GM19397 (cell line): ENCODE results near the gene SLAMF1.
"Not testable (repeated sequence)": the region's sequence is repeated elsewhere in the genome, so short reads cannot be mapped to it uniquely, and the experiment has no call there.

Experiments
- ATAC-seq: cut with Tn5 transposase; IDR thresholded peaks from one replicate; pipeline ENCODE4 v1.9.1; 2021; ENCODE audit warnings: mild to moderate bottlenecking, moderate library complexity; ENCODE audit not compliant: unreplicated experiment

Gene SLAMF1

DNA sequence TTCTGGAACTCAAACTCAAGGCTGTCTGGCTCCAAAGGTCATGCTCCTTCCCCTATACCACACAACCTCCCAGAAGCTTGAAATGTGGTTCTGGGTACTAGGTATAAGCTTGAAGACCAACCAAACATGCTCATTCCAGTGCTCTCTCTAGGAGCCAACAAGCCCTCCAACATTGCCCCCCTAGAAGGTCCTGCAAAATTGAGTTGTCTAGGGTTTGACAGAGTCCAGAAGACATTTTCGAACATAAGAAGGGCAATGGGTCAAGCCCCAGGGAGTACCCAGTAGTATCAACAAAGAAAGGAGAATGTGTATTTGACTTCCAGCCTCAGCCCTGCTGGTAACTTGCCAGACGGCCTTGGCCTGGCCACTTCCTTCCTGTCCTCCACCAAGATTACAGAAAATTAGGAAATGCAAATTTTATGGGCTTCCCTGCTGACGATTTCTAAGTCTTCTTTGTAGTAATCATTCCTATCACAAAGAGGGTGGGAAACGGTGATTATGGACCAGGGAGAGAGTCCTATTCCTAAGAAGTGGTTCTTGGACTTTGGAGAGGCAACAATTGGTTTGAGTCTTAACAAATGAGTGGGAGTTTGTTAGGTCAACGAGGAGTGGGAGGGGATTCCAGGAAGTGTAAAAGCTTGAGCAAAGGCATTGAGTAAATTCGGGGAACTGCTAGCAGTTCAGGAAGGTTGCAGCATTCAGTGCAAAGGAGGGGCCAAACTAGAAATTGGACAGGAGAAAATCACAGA is 18.7 kb upstream of the SLAMF1 start:
- no peak for ATAC-seq

DNA sequence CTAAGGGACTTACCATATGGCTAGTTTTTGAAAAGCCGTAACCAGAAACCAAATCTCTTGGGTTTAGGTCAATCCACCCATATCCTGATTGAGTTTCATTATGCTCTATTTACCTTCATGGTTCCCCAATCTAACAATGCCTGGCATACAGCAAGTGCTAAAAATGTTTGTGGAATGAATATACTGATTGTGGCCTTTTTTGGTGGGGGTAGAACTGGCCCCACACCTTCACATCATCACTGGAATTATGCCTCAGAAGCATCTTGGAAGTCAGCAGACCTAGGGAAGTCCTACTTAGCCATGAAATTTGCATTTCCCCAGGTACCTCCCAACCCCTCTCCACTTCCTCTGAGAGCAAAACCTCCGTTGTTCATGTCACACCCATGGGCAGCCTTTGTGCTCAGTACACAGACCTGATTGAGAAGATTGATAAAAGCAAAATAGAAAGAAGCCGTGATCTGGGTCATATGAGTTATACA is 17.8 kb upstream of the SLAMF1 start:
- peak; percentile 68 for ATAC-seq

DNA sequence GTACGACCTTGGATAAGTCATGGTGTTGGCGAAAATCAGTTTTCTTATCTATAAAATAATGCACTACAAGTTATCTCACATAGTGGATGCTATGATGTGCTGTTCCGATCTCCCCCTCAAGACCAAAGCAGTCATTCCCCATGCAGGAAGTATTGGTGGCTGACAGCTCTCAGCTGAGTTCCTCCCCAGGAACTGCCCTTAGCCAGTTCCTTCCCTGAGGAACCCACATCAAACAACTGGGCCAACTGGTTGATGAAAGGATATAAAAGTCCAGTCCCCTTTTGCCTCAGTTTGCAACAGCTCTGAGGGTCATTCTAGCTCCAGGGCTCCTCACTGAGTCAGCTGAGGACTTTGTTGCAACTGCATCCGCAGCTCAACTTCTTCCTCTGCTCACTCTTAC is 16.1 kb upstream of the SLAMF1 start:
- no peak for ATAC-seq

DNA sequence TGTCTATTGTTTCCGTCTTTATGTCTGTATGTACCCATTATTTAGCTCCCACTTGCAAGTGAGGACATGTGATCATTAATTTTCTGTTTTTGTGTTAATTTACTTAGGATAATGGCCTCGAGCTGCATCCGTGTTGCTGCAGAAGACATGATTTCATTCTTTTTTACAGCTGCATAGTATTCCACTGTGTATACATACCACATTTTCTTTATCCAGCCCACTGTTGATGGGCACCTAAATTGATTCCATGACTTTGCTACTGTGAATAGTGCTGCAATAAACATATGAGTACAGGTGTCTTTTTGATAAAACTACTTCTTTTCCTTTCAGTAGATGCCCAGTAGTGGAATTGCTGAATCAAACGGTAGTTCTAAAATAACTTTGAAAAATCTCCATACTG is 12.7 kb upstream of the SLAMF1 start:
- no peak for ATAC-seq

DNA sequence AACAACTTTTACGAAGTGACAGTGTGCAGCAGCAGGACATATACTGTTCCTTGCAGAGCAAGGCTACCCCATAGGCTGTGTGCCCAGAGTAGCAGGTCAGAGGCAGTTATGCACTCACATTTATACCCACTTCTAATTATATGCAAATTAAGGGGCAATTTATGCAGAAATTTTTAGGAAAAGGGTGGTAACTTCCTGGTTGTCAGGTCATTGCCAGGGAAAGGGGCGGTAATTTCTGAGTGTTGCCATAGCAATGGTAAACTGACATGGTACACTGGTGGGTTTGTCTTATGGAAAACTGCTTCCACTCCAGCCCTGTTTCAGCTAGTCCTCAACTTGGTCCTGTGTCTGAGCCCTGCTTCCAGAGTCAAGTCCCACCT is 12.0 kb upstream of the SLAMF1 start:
- ATAC-seq = no peak

DNA sequence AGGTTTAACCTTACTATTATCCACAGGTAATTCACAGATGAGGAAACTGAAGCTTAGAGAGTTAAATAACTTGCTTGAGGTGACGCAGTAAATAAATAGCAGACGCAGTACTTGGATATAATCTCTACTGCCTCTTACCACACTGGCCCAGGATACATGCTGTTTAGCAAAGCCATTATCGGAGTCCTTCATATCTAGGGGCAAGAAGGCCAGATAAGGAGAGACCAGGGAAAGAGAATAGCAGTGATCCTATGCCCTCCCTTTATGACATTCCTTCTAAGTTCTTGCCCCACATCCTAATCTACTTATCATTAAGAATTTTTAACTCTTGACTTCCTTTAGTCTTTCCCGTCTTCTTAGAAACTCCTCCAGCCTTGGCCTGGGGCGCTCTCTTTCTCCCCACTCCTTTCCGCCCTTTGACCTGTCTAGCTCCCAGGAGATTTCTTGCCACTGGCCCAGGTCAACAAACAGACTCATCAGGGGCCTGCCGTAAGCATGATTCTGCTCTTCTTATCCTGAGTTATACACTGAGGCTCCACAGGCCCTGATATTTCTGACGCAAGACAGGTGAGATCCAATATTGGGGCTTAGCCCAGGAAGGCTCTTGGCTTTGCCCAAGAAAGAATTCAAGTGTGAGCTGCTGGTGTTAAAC is 11.4 kb upstream of the SLAMF1 start:
- no peak for ATAC-seq

DNA sequence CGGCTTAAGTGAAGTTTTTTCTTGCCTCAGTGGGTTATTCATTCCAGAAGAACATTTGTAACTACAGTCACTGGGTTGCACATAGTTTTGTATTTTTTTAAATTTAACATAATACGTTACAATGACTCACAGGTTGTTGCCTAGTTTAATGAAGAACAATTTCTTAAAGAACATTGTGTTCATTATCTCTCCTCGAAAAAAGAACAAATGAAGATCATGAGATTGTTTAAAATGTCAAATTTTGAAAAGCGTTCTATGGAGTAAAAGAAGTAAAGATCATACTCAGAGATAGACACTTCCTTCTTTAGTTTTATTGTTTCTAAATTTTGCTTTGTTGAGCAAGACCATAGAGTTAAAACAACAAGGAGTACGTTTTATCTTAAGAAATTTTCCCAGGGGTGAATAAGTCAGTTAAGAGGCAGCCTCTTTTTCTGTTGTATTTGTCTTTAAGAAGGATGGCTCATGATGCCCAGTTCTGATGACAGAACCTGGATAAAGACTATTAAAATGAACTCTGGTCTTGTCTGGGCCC is 10.5 kb upstream of the SLAMF1 start:
- ATAC-seq = no peak

DNA sequence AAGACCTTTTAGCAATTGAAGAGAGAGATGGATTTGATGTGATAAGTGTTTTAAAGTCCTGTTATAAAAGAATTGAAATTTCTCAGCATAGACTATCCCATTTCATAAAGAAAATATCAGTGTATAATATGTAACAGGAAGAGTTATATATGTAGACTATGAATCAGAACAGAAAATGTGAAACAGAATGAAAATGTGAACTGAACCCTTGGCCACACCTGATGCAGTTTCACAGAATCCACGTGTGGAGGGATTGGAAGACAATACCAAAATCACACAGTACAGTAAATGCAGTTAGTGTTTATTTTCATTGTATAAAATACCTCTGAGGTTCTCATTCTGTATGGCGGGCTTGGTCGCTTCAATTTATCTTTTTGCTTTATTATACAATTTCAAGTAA is 9.9 kb upstream of the SLAMF1 start:
- ATAC-seq = no peak

DNA sequence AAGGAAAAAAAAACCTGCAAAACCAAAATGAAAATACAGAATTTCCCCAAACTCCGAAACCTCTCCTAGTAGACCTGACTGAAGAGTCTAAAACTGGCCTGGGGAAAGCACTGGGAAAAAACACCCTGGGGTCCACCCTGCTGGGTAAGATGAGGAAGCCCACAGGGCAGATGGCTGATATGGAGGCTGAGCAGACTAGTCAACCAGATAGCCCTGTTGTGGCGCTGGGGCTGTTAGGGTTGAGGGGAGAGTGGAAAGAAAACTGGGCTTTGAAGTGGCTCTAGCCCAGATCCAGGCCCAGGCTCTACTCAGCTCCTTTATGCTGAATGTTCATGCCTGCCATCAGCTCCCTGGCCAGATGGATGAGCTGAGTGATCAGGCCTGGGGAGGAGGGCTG is 6.8 kb upstream of the SLAMF1 start:
- ATAC-seq = no peak

DNA sequence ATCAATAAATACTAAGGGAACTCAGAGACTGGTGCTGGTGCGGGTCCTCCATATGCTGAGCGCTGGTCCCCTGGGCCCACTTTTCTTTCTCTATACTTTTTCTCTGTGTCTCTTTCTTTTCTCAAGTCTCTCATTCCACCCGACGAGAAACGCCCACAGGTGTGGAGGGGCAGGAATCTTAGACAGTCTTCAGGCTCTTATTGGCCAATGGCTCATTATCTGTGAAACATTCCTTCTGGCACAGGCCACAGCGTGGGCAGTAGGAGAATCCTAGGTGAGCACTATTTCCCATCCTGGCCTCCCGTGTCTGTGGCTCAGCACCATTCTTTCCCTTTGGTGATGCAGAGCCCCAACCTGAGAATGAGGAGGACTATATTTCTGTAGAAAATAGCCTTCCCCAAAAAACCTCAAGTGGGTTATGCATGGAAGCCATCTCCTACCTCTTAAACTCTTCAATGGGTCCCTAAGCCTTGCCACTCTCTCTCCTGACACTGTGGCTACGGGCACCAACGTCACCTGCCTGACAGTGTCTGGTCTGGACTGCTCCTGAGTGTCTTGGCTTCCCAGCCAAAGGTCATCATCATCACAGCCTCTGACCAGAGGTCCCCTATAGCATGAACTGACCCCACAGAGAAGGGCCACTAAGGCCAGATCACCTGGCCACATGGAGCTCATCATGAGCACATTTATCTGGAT is 6.2 kb upstream of the SLAMF1 start:
- no peak for ATAC-seq

DNA sequence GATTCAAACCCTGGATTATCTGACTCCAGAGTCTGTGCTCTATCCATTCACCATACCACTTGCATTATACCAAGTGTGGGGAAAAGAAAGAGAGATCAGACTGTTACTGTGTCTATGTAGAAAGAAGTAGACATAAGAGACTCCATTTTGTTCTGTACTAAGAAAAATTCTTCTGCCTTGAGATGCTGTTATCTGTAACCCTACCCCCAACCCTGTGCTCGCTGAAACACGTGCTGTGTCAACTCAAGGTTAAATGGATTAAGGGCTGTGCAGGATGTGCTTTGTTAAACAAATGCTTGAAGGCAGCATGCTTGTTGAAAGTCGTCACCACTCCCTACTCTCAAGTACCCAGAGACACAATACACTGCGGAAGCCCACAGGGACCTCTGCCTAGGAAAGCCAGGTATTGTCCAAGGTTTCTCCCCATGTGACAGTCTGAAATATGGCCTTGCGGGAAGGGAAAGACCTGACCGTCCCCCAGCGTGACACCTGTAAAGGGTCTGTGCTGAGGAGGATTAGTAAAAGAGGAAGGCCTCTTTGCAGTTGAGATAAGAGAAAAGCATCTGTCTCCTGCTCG is 5.3 kb upstream of the SLAMF1 start:
- not testable (repeated sequence) for ATAC-seq

DNA sequence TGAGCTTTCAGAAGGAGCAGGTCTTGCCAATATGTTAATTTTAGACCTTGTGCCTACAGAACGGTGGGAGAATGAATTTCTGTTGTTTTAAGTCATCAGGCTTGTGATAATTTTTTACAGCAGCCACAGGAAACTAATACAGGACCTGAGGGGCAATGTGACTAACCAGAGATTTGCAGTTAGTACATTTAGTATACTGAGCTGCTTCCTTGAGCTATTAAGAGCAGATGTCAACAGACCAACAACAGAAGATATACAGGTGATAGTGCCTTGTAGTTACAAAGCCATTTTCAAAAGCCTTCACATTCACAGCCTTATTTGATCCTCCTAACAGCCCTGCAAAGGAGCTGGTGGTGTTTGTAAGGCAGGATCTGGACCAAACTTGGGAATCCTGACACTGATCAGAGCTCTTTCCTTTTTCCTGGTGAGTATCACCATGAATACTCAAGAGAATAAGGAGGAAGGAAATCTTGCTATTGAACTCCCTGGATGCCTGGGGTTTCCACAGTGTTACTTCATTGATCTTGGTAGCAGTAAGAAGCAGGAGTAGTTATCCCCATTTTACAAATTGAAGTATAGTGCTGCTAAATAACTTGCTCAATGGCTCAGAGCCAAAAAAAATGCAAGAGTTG is 4.7 kb upstream of the SLAMF1 start:
- no peak for ATAC-seq

DNA sequence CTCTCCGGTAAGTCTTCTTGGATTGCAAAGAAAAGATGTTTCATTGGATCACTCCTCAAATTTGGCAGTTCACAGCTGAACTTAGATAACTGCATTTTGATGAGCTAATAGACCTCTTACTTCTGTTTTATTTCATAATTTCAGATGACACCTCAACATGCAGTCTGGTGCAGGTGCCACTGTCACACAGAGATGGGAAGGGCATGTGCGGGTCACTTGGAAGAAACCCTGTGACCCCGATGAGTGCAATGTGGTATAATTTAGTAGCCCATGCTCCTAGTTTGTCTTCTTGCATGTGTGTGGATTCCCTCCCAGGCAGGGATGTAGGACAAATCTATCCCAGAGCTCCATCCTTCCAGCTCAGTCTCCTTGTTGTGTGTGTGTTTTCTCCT is 481 bp upstream of the SLAMF1 start:
- no peak for ATAC-seq

DNA sequence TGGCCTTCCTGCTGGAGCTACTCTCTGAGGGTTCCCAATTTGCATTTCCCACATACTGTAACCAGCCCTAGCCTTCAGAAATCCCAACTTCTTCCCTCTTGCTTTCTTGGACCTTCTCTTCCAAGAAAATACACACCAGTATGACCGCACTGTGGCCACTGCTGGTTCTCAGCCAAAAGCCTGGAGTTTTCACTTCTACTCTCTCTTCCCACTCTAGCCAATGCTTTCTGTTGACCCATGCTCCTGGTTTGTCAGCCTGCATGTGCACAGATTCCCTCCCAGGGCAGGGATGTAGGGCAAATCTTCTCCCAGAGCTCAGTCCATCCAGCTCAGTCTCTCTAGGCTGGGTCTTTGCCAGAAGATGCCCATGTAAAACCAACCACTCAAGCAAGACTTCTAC is 664 bp downstream of the SLAMF1 start:
- no peak for ATAC-seq

DNA sequence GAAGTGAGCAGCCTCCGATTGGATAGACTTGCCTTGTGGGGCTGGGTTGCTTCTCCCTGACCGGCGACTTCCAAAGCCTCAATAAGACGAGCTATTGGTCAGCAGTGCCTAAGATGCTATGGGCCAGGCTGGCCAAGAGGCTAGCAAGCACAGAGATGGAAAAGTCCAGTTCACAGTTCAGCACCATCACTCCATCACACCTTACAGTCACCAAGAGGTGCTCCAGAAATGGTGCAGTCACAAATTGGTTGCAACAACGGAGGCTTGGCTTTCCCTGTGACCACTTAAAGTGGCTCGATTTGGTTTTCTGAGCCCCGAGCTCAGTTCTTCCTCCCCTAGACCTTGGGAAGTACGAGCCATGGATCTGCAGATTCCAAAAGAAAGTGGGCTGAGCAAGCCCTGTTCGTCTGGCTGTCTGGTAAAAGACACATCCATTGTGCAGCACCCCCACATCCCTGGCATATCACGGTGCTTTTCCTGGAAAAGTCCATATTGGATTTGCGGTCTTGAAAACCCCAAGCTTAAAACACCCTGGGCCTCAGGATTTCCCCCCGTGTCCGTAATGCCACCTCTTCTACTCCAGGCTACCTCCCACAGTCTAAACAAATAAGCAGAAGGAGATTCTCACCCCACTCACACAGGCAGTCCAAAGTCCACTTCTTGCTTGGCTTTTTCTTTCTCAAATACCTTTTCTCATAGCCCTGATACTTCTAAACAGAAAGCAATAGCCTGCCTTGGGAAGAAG is 1.3 kb downstream of the SLAMF1 start:
- no peak for ATAC-seq

DNA sequence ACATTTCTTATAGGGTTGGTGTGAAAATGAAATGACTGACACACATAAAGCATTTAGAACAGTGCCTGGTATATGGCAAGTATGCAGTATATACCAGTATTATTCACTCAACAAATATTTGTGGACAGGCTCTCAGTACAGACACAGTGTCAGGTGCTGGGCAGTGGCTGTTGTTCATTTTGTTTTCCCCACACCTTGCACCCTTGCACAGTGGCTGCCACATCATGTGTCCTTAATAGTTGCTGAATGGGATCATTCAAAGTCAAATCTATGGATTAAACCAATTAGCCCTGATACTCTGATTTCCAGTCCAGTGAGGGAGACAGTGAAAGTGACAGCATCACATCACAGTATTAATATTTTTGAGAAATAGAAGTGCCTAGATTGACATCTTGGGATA is 2.4 kb downstream of the SLAMF1 start:
- ATAC-seq = no peak

DNA sequence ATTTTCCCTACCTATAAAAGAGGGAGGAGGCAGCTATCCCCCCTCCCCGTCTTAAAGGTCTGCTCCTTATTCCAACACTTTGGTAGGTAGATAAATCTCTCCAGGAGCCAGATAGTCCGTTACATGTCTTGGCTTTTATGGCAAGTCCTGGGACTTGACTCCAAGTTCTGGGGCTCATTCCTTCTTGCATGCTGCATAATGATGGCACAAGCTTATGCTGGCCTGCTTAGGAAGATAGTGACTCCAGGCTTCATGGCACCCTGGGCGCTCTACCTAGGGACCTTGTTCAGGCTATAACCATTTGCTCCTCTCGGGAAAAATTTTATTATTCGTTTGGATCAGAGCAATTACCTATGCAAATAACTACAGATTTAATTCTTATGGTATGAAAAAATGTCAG is 3.7 kb downstream of the SLAMF1 start:
- no peak for ATAC-seq

DNA sequence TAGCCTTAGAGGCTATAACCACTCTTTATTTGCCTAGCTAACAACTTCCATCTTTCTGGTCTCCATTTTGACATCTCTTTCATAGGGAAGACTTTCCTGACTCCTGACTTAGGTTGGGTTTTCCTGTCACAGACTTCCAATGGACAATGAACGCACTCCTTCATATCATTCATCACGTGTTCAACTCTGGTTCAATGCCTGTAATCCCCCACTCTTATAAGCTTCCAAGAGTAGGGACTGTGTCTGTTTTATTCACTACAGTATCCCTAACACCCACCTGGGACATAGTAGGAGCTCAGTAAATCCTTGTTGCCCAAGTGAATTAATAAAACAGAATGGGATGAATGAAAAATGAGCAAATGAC is 4.6 kb downstream of the SLAMF1 start:
- no peak for ATAC-seq

DNA sequence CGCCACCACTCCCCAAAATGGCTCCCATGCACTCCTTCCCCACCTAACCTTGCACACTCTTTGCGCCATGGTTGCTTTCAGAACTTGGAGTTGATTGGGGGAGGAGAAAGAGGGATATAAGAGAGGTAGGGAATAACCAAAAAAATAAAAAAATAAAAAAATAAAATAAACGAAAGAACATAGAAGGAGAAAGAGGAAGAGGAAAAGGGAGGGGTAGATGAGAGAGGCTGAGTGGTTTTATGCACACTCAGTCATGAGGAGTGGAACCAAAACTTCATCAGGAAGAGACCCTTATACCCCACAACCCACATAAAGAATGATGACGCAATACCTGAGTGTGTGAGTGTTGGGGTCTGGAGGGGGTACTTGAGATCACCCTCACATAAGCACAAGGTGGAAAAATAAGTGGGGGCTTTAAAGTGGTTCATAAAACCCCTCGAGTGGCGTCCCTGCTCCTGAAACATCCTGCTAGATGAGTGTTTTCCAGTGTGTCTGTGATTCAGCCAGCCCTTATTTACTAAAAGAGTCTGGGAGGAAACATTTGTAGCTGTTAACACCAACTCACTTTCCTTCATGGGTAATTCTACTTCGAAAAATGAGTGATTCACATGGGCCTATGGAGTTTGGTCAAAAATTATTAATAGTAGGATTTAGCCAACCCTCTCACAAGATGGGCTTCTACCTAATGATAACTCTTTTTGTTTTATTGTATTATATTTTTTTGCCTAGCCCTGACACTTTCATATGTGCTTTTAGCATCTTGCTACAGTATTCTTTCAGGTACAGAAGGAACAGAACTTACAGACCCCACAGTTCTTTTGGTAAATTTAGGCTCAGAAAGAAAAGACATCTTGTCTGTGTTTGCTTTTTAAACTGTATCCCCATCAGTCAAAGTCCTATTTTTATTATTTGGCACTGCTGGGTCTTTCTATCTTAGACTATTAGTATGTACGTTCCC is 5.2 kb downstream of the SLAMF1 start:
- no peak for ATAC-seq
